ENCODE measurements around the gene CD7. TPM values are rescaled to one million over a fixed set of nuclear protein-coding genes. Genes with fewer than 3 reads are reported as not detected.

CD7 gene
- total RNA-seq, 1 experiment from 2014 or later: 0.74 TPM

DNA sequence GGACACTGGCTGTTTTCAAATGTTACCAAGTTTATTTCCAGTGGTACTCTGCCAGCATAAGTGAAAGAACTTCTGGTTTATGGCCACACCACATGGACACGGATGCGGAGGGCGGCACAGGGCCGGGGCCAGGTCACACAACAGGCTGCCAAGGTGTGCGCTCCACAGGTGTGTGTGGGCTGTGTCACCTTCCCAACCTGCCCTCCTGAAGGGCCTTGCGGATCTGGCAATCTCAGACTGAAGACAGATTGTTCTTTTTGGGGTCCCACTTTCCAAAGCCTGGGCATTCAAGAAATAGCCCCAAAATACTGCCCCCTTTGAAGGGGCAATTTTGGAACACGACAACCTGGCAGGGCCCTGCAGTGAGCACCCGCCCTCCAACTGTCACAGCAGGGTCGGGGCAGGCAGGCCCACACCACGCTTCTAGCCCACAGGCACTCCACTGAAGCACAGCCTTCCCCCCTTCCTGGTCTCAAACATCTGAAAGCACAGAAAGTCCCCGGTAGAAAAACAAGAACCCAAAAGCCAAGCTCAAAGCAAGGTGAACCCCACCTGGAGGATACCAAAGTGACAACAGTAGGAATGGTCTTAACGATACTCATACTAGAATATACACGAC lies 47.4 kb downstream of the CD7 start:
- no peaks in the 10 kb centered on the region; the same call in 1 of the 2 replicates for H3K27me3 Mint-ChIP-seq (ENCODE audit: low read depth)
- H3K27ac Mint-ChIP-seq: peak overlapping the region; percentile 83
- TF ChIP-seq GABPB1 (CRISPR knock-in tag; IDR thresholded peaks at IDR 0.05): no peak
- TF ChIP-seq NFYB (CRISPR knock-in tag; conservative IDR thresholded peaks at IDR 0.05; ENCODE audit: low read depth): no peak
- TF ChIP-seq, protein P1, sequence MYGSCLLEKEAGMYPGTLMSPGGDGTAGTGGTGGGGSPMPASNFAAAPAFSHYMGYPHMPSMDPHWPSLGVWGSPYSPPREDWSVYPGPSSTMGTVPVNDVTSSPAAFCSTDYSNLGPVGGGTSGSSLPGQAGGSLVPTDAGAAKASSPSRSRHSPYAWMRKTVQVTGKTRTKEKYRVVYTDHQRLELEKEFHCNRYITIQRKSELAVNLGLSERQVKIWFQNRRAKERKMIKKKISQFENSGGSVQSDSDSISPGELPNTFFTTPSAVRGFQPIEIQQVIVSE (CRISPR knock-in tag; IDR thresholded peaks at IDR 0.05; ENCODE audit: borderline replicate concordance): no peak
- no peak for TF ChIP-seq TEAD4 (CRISPR knock-in tag; IDR thresholded peaks at IDR 0.05)
- TF ChIP-seq ELF4 (CRISPR knock-in tag; IDR thresholded peaks at IDR 0.05; ENCODE audit: low read depth): no peak
- no peak for TF ChIP-seq GRHL2 (CRISPR knock-in tag; IDR thresholded peaks at IDR 0.05; ENCODE audit: insufficient replicate concordance, severe bottlenecking)
- no peak for TF ChIP-seq NR2C2 (CRISPR knock-in tag; IDR thresholded peaks at IDR 0.05)
- TF ChIP-seq, protein P2, sequence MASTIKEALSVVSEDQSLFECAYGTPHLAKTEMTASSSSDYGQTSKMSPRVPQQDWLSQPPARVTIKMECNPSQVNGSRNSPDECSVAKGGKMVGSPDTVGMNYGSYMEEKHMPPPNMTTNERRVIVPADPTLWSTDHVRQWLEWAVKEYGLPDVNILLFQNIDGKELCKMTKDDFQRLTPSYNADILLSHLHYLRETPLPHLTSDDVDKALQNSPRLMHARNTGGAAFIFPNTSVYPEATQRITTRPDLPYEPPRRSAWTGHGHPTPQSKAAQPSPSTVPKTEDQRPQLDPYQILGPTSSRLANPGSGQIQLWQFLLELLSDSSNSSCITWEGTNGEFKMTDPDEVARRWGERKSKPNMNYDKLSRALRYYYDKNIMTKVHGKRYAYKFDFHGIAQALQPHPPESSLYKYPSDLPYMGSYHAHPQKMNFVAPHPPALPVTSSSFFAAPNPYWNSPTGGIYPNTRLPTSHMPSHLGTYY (CRISPR knock-in tag; IDR thresholded peaks at IDR 0.05): no peak
- TF ChIP-seq RELA (CRISPR knock-in tag; IDR thresholded peaks at IDR 0.05; ENCODE audit: borderline replicate concordance): no peak
- no peak for TF ChIP-seq ZNF138 (CRISPR knock-in tag; conservative IDR thresholded peaks at IDR 0.05)
- TF ChIP-seq SOX15 (CRISPR knock-in tag; IDR thresholded peaks at IDR 0.05): no peak
- TF ChIP-seq NFATC4 (CRISPR knock-in tag; IDR thresholded peaks at IDR 0.05): no peak
- TF ChIP-seq, protein P3, sequence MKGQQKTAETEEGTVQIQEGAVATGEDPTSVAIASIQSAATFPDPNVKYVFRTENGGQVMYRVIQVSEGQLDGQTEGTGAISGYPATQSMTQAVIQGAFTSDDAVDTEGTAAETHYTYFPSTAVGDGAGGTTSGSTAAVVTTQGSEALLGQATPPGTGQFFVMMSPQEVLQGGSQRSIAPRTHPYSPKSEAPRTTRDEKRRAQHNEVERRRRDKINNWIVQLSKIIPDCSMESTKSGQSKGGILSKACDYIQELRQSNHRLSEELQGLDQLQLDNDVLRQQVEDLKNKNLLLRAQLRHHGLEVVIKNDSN (CRISPR knock-in tag; IDR thresholded peaks at IDR 0.05): no peak
- TF ChIP-seq, protein P4, sequence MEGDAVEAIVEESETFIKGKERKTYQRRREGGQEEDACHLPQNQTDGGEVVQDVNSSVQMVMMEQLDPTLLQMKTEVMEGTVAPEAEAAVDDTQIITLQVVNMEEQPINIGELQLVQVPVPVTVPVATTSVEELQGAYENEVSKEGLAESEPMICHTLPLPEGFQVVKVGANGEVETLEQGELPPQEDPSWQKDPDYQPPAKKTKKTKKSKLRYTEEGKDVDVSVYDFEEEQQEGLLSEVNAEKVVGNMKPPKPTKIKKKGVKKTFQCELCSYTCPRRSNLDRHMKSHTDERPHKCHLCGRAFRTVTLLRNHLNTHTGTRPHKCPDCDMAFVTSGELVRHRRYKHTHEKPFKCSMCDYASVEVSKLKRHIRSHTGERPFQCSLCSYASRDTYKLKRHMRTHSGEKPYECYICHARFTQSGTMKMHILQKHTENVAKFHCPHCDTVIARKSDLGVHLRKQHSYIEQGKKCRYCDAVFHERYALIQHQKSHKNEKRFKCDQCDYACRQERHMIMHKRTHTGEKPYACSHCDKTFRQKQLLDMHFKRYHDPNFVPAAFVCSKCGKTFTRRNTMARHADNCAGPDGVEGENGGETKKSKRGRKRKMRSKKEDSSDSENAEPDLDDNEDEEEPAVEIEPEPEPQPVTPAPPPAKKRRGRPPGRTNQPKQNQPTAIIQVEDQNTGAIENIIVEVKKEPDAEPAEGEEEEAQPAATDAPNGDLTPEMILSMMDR (IDR thresholded peaks at IDR 0.05): no peak
- TF ChIP-seq, protein P5, sequence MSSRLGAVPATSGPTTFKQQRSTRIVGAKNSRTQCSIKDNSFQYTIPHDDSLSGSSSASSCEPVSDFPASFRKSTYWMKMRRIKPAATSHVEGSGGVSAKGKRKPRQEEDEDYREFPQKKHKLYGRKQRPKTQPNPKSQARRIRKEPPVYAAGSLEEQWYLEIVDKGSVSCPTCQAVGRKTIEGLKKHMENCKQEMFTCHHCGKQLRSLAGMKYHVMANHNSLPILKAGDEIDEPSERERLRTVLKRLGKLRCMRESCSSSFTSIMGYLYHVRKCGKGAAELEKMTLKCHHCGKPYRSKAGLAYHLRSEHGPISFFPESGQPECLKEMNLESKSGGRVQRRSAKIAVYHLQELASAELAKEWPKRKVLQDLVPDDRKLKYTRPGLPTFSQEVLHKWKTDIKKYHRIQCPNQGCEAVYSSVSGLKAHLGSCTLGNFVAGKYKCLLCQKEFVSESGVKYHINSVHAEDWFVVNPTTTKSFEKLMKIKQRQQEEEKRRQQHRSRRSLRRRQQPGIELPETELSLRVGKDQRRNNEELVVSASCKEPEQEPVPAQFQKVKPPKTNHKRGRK (CRISPR knock-in tag; IDR thresholded peaks at IDR 0.05; ENCODE audit: borderline replicate concordance): no peak
- TF ChIP-seq RORB (CRISPR knock-in tag; IDR thresholded peaks at IDR 0.05): no peak
- TF ChIP-seq, protein P6, sequence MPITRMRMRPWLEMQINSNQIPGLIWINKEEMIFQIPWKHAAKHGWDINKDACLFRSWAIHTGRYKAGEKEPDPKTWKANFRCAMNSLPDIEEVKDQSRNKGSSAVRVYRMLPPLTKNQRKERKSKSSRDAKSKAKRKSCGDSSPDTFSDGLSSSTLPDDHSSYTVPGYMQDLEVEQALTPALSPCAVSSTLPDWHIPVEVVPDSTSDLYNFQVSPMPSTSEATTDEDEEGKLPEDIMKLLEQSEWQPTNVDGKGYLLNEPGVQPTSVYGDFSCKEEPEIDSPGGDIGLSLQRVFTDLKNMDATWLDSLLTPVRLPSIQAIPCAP (CRISPR knock-in tag; IDR thresholded peaks at IDR 0.05): no peak
- TF ChIP-seq KAT7 (CRISPR knock-in tag; IDR thresholded peaks at IDR 0.05; ENCODE audit: borderline replicate concordance): no peak
- TF ChIP-seq, protein P7, sequence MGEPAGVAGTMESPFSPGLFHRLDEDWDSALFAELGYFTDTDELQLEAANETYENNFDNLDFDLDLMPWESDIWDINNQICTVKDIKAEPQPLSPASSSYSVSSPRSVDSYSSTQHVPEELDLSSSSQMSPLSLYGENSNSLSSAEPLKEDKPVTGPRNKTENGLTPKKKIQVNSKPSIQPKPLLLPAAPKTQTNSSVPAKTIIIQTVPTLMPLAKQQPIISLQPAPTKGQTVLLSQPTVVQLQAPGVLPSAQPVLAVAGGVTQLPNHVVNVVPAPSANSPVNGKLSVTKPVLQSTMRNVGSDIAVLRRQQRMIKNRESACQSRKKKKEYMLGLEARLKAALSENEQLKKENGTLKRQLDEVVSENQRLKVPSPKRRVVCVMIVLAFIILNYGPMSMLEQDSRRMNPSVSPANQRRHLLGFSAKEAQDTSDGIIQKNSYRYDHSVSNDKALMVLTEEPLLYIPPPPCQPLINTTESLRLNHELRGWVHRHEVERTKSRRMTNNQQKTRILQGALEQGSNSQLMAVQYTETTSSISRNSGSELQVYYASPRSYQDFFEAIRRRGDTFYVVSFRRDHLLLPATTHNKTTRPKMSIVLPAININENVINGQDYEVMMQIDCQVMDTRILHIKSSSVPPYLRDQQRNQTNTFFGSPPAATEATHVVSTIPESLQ (CRISPR knock-in tag; IDR thresholded peaks at IDR 0.05): no peak
- no peak for TF ChIP-seq ZNF263 (CRISPR knock-in tag; IDR thresholded peaks at IDR 0.05; ENCODE audit: low read depth)
- peaks cover 52% of the 10 kb centered on the region for H3K36me3 Mint-ChIP-seq
- no peak for ATAC-seq
- H3K4me3 Mint-ChIP-seq: no peak overlapping the region
- H3K4me1 Mint-ChIP-seq: peaks cover 50% of the 10 kb centered on the region
- ChIA-PET POLR2A (interaction anchor here (1.8 kb wide), 1 partner anchor 15 kb away, joined by 5 read pairs; no protein-coding TSS in a partner anchor), CTCF (no interaction called here)
- DNase-seq (ENCODE audit: low spot score): no peak
- H3K9me3 Mint-ChIP-seq: no peaks in the 10 kb centered on the region

All from WTC11 (cell line).